NCI-H2227 (cell line): Measurements from ENCODE around the gene SEPTIN8.

Source experiments
- DNase-seq: peaks from one replicate; lab custom pipeline; 2025; ENCODE audit not compliant: unreplicated experiment; lab: John Stamatoyannopoulos, UW

The SEPTIN8 gene

DNA sequence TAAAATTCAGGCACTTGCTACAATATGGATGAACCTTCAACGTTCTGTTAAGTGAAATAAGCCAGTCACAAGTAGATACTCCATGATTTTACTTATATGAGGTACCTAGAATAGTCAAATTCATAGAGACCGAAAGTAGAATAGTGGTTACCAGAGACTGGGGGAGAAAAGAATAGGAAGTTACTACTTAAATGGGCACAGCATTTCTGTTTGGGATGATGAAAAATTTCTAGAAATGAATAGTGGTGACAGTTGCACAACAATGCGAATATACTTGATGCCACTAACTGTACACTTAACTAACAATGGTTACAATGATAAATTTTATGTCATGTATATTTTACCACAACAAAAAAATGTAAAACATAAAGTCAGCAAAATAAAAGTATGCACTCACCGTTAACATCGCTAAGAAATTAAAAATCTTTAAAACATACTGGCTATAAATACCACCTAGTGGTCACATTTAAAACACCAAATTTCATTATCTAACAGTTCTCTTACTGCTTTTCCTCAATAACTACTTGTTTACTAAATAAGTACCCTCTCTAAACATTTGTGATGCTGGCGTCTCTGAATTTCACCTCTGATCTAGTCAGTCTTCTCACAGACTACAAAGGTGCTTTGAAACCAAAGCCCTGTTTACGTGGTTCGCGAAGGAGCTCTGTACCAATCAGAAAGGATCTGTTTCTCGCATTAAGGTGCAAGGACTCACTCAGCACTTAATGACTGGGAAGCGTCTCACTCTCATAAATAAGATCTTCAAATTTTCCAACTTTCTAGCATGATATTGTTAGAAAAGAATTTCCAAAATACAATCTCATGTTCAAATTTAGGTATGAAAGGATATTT is 62.4 kb downstream of the SEPTIN8 start:
- DNase-seq: no peak

DNA sequence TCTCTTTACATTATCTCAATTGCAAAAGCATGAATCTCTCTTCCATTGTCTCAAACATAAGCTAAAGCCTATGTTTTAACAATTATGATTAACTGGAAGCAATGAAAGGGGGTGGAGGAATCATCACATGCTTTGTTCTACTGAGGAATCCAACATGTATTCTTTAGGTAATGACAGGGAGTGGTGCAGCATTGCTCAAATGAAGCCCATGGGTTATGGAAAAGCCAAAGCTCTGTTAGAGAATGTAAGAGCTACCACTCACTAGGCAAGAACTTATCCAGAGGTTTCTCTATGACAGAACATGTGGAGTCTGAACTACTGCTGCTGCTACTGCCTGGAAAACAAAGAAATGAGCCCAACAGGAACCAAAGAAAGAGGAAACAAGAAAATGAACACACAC is 68.4 kb downstream of the SEPTIN8 start:
- no peak for DNase-seq

DNA sequence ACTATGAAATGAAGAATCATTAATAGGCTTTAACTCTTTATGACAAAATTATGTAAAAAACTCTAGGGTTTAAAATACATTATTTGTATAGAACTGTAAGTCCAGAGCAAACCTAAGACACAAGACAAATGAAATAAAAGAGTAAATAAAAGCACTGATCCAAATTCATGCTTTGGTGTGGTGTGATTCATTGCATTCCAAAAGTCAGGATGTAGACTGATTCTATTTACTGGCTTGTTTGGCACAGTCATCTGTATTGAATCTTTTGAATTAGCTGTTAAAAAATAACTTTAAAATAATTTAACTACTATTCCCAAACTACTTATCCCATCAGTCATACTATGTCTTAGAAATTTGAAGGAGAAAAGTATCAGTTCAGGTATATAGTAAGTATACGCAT is 72.2 kb downstream of the SEPTIN8 start:
- no peak for DNase-seq
